Neural crest cell (in vitro differentiated cells): Measurements from ENCODE around the gene CCDC40. TPM values are rescaled to one million over a fixed set of nuclear protein-coding genes. Genes with fewer than 3 reads are reported as not detected.

ENCODE experiments used
- DNase-seq: peaks from one replicate; pipeline ENCODE4 v3.0.0; 2021; ENCODE audit warnings: low read depth, mixed read lengths, low spot score
- H3K27ac Mint-ChIP-seq: one replicate; pipeline ENCODE4 v1.8.0; 2021; ENCODE audit warnings: mild to moderate bottlenecking, mixed read lengths; ENCODE audit not compliant: unreplicated experiment
- H3K27me3 Mint-ChIP-seq: 2 replicates; pipeline ENCODE4 v1.8.0; 2021; ENCODE audit warnings: low read depth, mild to moderate bottlenecking, mixed read lengths
- H3K36me3 Mint-ChIP-seq: 2 replicates; pipeline ENCODE4 v1.8.0; 2021; ENCODE audit warnings: low read depth, mild to moderate bottlenecking, mixed read lengths
- H3K4me1 Mint-ChIP-seq: 2 replicates; pipeline ENCODE4 v1.8.0; 2021; ENCODE audit warnings: mixed read lengths
- H3K4me3 Mint-ChIP-seq: one replicate; pipeline ENCODE4 v1.8.0; 2021; ENCODE audit warnings: mild to moderate bottlenecking, mixed read lengths
- H3K9me3 Mint-ChIP-seq: 2 replicates; pipeline ENCODE4 v1.8.0; 2021; ENCODE audit warnings: mixed read lengths
- CTCF ChIP-seq: fragments of 200-600 bp; sonication (generic); conservative IDR thresholded peaks from 2 replicates; pipeline ENCODE4 v1.5.0; 2021; ENCODE audit warnings: antibody characterized with exemption, mild to moderate bottlenecking
- long read RNA-seq: library from polyadenylated mRNA; unstranded; transcript quantifications from one replicate; pipeline ENCODE4 v2.0.0, GENCODE V29; 2020
- total RNA-seq: library from RNA; stranded (reverse); gene quantifications from 2 replicates; pipeline ENCODE4 v1.2.1, GENCODE V29; 2021

The CCDC40 gene
- 22.7 and 23.8 TPM in 2 replicates for total RNA-seq
- long read RNA-seq, partial matches to known transcripts = 2 of 9 reads
- long read RNA-seq, other reads (novel, unspliced or antisense) = 5 of 9 reads

GRCh38 chr17:80035937-80036714 is at the start of gene CCDC40:
Gene CCDC40 (plus strand): TSS chr17:80036642. CDS start chr17:80036663, 21 bp downstream.
- peak within 1 kb of the TSS; percentile 99 for H3K27ac Mint-ChIP-seq
- TF ChIP-seq CTCF = no peak
- DNase-seq = peak; percentile 78
- H3K27me3 Mint-ChIP-seq = no peaks in the 10 kb centered on the region
- peak within 1 kb of the TSS; percentile 98 for H3K4me3 Mint-ChIP-seq
- H3K9me3 Mint-ChIP-seq = no peaks in the 10 kb centered on the region
- peaks cover 49% of the 10 kb centered on the region for H3K4me1 Mint-ChIP-seq
- H3K36me3 Mint-ChIP-seq = peaks cover 11% of the 10 kb centered on the region

GRCh38 chr17:79987187-79987934 is 49.1 kb upstream of the CCDC40 start:
- H3K4me1 Mint-ChIP-seq = peaks cover 48% of the 10 kb centered on the region

GRCh38 chr17:79987935-79988184 is 48.6 kb upstream of the CCDC40 start:
- Mint-ChIP-seq H3K27me3 (peaks cover 4% of the 10 kb centered on the region), H3K36me3 (no peaks in the 10 kb centered on the region), H3K4me3 (no peak overlapping the region), H3K4me1 (peaks cover 51% of the 10 kb centered on the region), H3K9me3 (no peaks in the 10 kb centered on the region), H3K27ac (no peak overlapping the region)
- TF ChIP-seq CTCF = no peak
- no peak for DNase-seq

More at GRCh38 chr17:79987187-79987934, 49.1 kb upstream of the CCDC40 start:
- TF ChIP-seq CTCF = no peak
- Mint-ChIP-seq H3K4me3 (no peak overlapping the region), H3K36me3 (no peaks in the 10 kb centered on the region), H3K27ac (peak overlapping the region; percentile 62), H3K27me3 (peaks cover under 1% of the 10 kb centered on the region), H3K9me3 (no peaks in the 10 kb centered on the region)
- DNase-seq = no peak

- DNase-seq = no peak
- Mint-ChIP-seq H3K4me3 (no peak overlapping the region), H3K36me3 (no peaks in the 10 kb centered on the region), H3K9me3 (no peaks in the 10 kb centered on the region), H3K4me1 (peaks cover 53% of the 10 kb centered on the region), H3K27me3 (peaks cover 4% of the 10 kb centered on the region), H3K27ac (no peak overlapping the region)
- TF ChIP-seq CTCF = no peak
These were observed 48.1 kb upstream of the CCDC40 start for GRCh38 chr17:79988185-79988971.

- Mint-ChIP-seq H3K9me3 (no peaks in the 10 kb centered on the region), H3K27me3 (peaks cover 4% of the 10 kb centered on the region), H3K27ac (no peak overlapping the region), H3K4me3 (peak overlapping the region; percentile 34), H3K4me1 (peaks cover 59% of the 10 kb centered on the region), H3K36me3 (no peaks in the 10 kb centered on the region)
- no peak for TF ChIP-seq CTCF
- no peak for DNase-seq
These were observed 47.2 kb upstream of the CCDC40 start for GRCh38 chr17:79989106-79989835.
